ENCODE measurements around the gene TRIM47. TPM values are rescaled to one million over a fixed set of nuclear protein-coding genes. Genes with fewer than 3 reads are reported as not detected.

Gene TRIM47
- polyA plus RNA-seq, 3 donors: 5.8 to 9.1 (median 6.3) TPM

DNA sequence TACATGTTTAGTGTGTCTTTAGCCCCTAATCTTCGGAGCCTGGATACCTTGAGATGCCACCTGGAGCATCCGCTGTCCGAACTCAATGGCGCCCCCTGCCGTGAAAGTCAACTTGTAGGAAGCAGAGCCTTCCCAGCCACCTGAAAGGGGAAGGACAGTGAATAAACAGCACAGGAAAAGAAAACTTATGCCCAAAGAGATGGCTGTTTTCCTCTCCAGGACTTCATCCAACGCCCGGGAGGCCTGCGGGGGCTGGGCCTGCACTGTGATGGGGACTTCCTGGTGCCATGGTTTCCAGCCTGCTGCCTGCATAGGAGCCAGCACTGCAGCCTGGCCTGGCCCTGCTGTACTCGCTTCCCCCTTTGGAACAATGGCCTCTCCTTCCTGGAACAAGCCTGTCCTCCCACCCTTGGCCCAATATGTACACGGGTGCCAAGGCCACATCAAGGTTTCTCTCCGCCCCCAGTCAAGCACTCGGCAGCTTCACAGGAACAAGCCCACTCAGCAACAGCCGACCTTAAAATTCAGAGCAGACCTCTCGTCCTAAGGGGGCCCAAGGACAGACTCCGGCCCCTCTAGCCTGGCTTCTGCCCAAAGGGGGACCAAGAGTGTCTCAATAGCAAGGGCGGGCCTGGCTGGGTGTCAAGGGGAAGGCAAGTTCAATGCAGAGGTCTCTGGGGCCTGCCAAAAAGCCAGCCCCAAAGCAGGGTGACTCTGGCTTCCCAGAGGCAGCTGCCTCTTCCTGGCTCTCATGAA is 29.7 kb downstream of the TRIM47 start:
- no peak for DNase-seq (ENCODE audit: low read depth in 3 of 3, low spot score in 2 of 3)

DNA sequence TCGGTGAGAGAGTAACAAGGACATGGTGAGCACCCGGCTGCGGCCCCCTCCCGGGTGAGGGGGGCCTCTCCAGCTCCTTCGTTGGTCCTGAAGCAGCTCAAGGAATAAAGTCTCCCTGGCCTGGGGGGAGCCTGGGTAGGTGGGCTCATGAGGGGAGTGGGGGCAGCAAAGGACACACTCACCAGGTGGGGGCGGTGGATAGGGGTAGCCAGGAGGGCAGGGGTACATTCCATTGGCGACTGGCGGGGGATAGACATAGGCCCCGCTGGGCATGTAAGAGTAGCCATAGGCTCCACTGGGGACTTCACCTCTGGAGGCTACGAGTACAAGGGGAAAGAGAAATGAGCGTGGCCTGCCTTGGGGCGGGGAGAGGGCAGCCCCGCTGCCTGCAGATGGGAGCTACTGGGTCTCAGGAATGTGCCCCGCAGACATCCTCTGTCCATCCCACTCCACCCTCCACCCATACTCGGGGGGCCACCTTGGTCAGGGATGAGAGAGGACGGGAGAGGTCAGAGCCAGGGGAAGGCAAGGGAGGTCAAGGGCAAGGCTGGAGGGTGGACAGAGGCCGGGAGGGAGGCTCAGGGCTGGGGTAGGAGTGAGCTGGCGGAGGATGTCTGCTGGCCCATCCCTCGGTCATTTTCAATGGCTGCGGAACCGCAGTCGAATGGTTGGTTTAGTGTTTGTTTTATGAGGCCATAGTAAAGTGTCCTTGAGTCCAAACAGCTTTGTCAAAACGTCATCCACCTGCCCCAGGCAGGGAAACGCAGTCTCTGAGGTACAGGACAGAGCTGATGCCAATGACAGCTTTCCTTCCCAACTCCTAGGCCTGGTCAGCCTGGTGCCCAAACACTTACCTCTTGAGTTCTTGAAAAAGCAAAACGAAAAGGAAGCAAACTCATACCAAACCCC is 30.5 kb downstream of the TRIM47 start:
- no peak for DNase-seq (ENCODE audit: low read depth in 3 of 3, low spot score in 2 of 3)

GRCh38 chr17:75846692-75847613 is 31.4 kb downstream of the TRIM47 start:
- DNase-seq (ENCODE audit: low read depth in 3 of 3, low spot score in 2 of 3): no peak

GRCh38 chr17:75845933-75846691 is 32.3 kb downstream of the TRIM47 start:
- no peak for DNase-seq (ENCODE audit: low read depth in 3 of 3, low spot score in 2 of 3)

DNA sequence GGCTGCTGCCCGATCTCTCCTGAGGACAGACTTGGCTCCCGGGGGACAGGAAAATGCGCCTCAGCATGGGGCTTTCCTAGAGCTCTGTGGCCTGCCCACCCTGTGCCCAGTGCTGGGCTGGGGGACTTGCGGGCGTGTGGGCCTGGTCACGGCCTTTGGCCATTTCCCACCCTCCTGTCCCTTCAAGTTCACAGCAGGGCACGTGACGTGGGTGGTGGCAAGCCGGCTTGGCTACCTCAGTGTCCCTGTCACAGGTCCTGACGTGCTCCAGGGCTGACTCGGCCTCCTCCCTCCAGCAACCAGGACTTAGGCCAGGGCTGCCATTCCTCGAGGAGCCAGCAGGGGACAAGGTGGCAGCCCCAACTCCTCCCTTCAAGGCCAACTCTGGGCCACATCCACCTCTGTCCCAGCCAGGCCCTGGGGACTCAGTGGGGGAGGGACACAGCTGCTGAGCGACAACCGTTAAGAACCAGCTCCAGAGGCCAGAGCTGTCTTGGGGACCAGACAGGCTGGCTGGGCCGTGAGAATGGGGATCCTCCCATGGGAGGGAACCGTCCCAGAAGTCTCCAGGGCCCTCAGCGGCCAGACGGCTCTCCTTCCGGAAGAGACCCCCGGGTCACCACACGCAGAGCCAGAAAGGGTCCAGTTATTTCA is 33.2 kb downstream of the TRIM47 start:
- DNase-seq (ENCODE audit: low read depth in 3 of 3, low spot score in 2 of 3): peak in 1 of 3 donors; percentile 46

GRCh38 chr17:75844530-75845057 is 33.8 kb downstream of the TRIM47 start:
- no peak for DNase-seq (ENCODE audit: low read depth in 3 of 3, low spot score in 2 of 3)

GRCh38 chr17:75843577-75844529 is 34.5 kb downstream of the TRIM47 start, which contains the start of gene UNC13D:
Gene UNC13D, minus strand, starts transcription at chr17:75844404. Its CDS starts 67 bp downstream, at chr17:75844337.
- DNase-seq (ENCODE audit: low read depth in 3 of 3, low spot score in 2 of 3): no peak

DNA sequence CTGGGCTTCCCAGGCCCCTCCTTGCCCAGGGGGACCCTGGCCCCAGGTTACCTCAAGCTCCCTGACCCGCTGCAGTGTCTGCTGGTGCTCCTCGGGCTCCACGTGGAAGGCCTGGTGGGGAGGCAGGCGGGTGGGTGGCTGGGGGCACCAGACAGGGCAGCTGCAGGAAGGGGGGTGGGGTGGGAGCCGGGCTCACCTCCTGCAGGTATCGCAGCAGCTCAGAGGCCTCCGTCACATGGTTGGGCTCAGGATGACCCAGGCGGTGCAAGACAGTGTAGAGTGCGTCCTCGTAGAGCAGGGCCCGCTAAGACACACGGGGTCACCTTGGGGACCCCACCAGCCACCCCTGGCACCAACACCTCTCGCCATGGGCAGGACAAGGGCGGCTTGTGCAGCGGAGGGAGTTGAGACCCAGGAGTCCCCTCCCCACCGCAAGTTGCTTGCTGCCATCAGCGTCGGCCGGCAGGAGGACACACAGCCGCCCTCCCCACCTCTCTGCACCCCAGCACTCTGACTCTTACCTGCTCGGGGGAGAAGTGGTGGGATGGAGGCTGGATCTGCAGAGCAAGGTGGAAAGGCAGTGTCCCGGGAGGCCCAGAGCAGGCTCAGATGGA is 35.3 kb downstream of the TRIM47 start:
- DNase-seq (ENCODE audit: low read depth in 3 of 3, low spot score in 2 of 3): no peak

DNA sequence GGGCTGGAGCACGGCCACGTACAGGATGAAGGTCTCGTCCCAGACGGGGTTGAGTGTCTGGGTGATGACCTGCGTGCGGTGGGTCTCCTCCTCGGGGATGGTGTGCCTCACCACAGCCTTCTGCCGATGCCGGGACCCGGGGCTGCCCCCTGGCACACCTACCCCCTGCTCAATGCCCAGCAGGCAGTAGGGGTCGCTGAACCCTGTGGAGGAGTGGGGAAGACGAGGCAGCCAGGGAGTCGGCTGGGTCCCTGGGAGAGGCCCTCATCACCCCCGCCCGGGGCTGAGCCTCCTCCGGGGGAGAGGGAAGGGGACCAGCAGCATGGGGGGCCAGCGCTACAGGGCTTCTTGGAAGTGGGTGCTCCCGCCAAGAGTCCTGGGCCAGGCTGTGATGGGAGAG is 36.0 kb downstream of the TRIM47 start:
- DNase-seq (ENCODE audit: low read depth in 3 of 3, low spot score in 2 of 3): no peak

DNA sequence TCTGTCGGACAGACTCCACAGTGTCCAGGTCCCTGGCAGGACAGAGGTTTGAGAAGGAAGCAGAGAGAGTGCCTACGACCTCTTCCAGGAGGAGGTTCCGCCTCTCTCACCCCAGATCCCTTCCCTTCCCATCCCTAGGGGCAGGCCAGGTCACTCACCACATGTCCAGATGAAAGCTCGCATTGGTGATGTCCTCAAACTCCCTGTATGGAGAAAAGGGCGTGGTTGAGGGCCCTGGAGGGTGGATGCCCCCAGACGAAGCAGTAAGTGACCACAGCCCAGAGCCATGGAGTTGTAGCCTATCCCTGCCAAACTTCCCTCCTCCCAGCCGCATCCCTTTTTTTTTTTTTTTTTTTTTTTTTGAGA is 37.6 kb downstream of the TRIM47 start:
- no peak for DNase-seq (ENCODE audit: low read depth in 3 of 3, low spot score in 2 of 3)

DNA sequence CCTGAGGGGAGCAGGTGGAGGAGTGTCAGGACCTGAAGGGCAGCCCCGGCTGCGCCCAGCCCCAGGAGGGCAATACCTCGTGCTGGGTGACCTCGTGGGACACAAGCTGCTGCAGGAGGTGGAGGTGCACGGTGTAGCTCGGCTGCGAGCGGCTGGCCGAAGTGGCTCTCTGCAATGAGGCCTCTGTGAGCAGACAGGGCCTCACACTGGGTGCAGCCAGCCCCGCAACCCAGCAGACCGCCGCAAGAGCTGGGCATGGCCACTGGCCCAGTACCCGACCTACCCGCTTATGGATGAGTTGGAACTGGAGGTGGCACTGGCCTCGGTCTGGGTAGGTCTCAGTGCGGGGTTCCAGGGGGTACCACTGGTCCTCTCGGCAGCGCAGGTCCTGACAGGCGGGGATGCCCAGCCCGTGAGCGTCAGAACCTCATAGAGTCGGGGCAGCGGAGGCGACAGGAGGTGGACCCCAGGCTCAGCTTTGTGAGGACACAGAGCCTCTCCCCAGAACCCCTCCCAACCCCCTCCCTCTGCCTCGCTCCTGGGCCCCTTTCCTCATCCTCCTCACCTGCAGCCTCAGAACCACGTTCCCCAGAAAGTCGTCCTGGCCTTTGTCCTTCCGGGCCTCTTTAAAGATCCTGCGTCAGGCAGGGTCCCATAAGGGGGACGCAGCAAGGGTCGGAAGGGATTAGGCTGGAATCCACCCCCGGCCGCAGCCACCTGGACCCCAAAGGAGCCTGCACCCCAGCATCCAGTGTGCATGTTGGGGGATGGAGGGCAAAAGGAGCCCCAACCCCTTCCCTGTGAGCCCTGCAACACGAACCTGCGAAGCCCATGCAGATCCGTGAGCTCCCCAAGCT is 38.2 kb downstream of the TRIM47 start:
- DNase-seq (ENCODE audit: low read depth in 3 of 3, low spot score in 2 of 3): no peak

DNA sequence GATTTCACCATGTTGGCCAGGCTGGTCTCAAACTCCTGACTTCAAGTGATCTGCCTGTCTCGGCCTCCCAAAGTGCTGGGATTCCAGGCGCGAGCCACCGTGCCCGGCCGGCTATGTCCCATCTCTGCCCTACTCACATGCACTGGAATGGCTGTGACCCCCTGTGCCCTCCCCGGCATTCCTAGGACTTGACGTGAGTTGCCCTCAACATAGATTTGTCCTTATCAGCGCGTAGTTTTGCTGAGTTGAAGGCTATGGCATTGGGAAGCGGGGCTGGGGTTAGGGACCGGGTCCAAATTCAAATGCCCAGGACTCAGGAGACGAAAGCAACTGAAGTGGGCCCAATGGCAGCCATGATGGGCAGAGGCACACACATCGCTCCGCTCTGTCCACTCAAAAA is 40.0 kb downstream of the TRIM47 start:
- no peak for DNase-seq (ENCODE audit: low read depth in 3 of 3, low spot score in 2 of 3)

DNA sequence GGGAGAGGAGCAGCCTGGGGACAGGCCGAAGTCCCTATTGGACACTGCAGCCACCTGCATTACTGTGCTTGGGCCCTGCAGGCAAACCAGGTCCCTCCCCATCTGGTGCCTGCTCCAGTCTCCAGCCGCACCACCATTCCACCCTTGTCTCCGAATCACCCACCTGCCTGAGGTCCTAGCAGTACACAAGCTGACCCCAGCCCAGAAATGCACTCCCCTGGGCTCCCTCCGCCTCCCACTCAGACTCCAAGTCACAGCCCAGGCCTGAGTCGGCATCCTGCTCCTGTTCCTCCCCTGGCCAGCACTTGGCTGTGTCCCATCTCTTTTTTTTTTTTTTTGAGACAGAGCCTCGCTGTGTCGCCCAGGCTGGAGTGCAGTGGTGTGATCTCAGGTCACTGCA is 40.5 kb downstream of the TRIM47 start:
- no peak for DNase-seq (ENCODE audit: low read depth in 3 of 3, low spot score in 2 of 3)

DNA sequence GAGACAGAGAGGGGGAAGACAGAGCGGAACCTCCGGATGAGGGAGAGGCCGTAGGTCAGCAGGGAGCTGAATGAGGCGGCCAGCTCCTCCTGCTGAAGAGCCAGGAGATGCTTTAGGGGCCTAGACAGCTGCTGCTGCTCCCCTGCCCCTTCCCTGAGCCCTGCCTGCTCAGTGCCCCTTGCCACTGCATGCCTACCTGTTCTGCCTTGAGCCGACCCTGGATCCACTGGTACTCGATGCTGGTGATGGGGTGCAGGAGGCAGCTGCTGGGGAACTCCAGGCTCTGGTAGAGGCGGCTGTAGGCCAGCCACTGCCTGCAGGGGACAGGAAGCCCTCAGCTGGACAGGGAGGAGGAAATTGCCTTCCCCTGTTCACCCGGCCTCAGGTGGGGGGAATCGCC is 41.8 kb downstream of the TRIM47 start:
- no peak for DNase-seq (ENCODE audit: low read depth in 3 of 3, low spot score in 2 of 3)

GRCh38 chr17:75835654-75835987 is 42.8 kb downstream of the TRIM47 start:
- DNase-seq (ENCODE audit: low read depth in 3 of 3, low spot score in 2 of 3): no peak

- DNase-seq (ENCODE audit: low read depth in 3 of 3, low spot score in 2 of 3): no peak
Observed at GRCh38 chr17:75834928-75835653, 43.3 kb downstream of the TRIM47 start.
